ENCODE results near the gene USP32. TPM values are rescaled to one million over a fixed set of nuclear protein-coding genes. Genes with fewer than 3 reads are reported as not detected.

Gene USP32
- total RNA-seq, 1 experiment from 2014 or later = 31.0 TPM

- Histone ChIP-seq H3K36me3 (no peaks in the 10 kb centered on the region), H3K27ac (no peak overlapping the region), H3K27me3 (peaks cover 4% of the 10 kb centered on the region), H3K4me3 (peak overlapping the region; percentile 53), H3K9me3 (replicated peaks) (no peaks in the 10 kb centered on the region), H3K4me1 (no peaks in the 10 kb centered on the region)
- DNase-seq = no peak
Measured at GRCh38 chr17:60141111-60142018, 250.6 kb downstream of the USP32 start.

DNA sequence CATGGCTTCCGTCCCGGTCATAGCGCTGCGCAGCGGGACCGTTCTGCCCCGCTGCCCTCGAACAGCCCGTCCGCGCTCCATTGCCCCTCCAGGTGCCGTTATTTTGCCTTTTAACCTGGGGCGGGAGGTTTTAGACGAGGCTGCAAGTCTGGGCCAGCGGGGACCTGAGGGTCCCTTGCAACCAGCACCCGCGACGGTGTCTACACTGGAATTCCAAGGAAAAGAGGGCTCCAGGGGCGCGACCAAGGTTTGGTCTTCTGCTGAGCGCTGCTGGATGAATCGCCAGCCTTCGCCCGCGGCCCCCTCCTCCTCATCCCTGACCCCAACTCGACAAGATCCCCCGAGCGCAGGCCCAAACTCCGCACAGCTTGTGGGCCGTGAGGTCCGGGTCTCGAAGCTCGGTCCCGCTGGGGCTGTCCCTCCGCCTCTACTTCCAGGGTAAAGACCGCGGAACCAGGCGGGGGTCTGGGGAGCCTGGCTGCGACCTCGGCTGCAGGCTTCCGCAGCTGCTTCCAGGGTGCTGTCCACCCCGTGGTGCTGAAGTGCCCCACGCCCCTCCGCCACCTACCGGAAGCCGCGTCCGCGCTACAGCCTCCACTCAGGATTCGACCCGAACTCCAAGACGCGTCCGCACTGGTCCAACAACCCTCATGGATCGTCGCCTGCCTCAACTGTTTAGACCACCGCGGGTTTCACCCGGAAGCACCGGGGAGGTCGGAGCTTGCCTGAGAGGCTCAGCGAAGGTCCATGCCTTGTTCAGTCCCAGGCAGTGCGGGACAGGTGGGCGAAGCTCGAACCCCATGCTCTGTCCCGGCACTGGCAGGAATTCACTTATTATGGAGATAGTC lies 252.3 kb downstream of the USP32 start:
- peak; percentile 27 to 34 for DNase-seq
- H3K4me3 ChIP-seq = no peak overlapping the region
- H3K4me1 ChIP-seq = peaks cover 2% of the 10 kb centered on the region; the same call in 1 of the 2 replicates
- no peaks in the 10 kb centered on the region for H3K36me3 ChIP-seq
- H3K9me3 ChIP-seq (replicated peaks) = no peaks in the 10 kb centered on the region
- H3K27me3 ChIP-seq = no peaks in the 10 kb centered on the region
- H3K27ac ChIP-seq = no peak overlapping the region

GRCh38 chr17:60138769-60139437 lies 253.0 kb downstream of the USP32 start:
- Histone ChIP-seq H3K27me3 (no peaks in the 10 kb centered on the region), H3K4me3 (no peak overlapping the region), H3K9me3 (replicated peaks) (no peaks in the 10 kb centered on the region), H3K36me3 (no peaks in the 10 kb centered on the region), H3K27ac (no peak overlapping the region), H3K4me1 (peaks cover 2% of the 10 kb centered on the region; the same call in 1 of the 2 replicates)
- no peak for DNase-seq

- H3K27me3 ChIP-seq = no peaks in the 10 kb centered on the region
- no peak for DNase-seq
- no peak overlapping the region for H3K27ac ChIP-seq
- H3K36me3 ChIP-seq = no peaks in the 10 kb centered on the region
- no peak overlapping the region for H3K4me3 ChIP-seq
- H3K4me1 ChIP-seq = peaks cover 2% of the 10 kb centered on the region; the same call in 1 of the 2 replicates
- no peaks in the 10 kb centered on the region for H3K9me3 ChIP-seq (replicated peaks)
Measured at GRCh38 chr17:60137731-60138130, 254.2 kb downstream of the USP32 start.

DNA sequence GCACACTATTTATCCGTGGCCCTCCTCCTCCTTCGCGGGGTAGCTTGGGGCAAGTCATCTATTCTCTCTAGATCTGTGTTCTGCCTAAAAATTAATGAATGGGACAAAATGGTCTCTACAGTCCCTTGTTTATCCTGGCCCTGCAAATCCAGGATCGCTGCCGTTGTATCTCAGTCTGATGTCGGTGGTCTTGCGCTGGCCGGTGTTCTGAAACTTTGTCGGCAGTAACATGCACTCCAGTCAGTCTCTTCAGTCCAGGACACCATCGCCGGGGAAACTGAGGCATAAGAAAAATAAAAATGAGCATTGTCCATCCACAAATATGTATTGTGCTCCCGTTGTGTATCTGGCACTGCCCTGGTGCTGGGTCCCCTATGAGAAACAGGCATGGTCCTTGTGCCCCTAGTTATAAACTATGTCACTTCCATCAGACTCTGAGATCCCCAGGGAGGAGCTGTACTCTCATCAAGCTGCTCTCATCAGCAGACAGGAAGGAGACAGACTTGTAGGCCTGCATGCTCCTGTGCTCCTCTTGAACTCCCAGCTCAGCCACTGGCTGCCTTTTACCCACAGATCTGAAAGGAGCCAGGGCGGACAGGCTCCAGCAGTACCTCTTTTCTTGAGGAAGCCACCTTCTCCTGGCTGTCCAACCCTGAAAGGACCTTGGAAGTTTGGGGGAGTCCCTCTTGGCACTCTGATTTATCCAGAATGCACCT lies 255.8 kb downstream of the USP32 start:
- peaks cover 2% of the 10 kb centered on the region; the same call in 1 of the 2 replicates for H3K4me1 ChIP-seq
- H3K4me3 ChIP-seq = peak overlapping the region; percentile 71
- DNase-seq = no peak
- no peak overlapping the region for H3K27ac ChIP-seq
- H3K9me3 ChIP-seq (replicated peaks) = no peaks in the 10 kb centered on the region
- no peaks in the 10 kb centered on the region; the same call in 1 of the 2 replicates for H3K36me3 ChIP-seq
- H3K27me3 ChIP-seq = no peaks in the 10 kb centered on the region

GRCh38 chr17:60135151-60135950 lies 256.6 kb downstream of the USP32 start:
- peak; percentile 89 to 93 for DNase-seq
- H3K4me3 ChIP-seq = peak overlapping the region; percentile 71
- no peaks in the 10 kb centered on the region; the same call in 1 of the 2 replicates for H3K36me3 ChIP-seq
- H3K27ac ChIP-seq = peak overlapping the region; percentile 8; the same call in 1 of the 2 replicates
- H3K9me3 ChIP-seq (replicated peaks) = no peaks in the 10 kb centered on the region
- peaks cover 2% of the 10 kb centered on the region; the same call in 1 of the 2 replicates for H3K4me1 ChIP-seq
- H3K27me3 ChIP-seq = no peaks in the 10 kb centered on the region

DNA sequence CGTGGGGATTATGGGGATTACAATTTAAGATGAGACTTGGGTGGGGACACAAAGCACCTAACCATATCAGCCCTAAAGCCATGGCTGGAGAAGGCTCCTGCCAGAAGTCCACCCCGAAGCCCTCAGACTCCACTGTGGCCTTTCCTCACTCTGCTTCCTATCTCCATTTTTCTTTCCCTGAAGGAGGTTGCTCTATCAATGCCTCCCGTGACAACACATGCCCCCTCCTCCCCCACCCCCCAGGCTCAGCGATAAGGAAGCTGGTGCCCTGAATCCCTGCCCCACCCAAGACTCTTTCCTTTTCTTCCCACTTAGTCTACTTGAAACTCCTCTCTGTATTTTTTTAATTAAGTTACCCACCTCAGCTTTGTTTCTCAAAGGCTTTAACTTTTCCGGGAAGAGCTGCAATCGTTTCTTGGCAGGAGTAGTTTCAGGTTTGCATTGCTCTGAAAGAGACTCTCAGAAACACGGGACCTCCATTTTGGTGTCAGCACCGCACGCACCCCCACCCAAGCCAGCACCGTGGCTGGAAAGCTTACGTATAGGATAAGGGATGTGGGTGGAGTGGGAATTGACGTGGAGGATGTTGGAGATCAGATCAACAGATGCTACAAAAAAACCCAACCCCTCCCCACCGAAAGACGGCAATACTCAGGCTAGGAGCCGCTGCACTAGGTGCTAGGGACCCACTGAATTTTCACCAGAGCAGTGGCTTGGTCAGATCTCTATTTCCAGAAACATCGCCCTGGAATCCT lies 257.4 kb downstream of the USP32 start:
- Histone ChIP-seq H3K36me3 (no peaks in the 10 kb centered on the region; the same call in 1 of the 2 replicates), H3K4me3 (peak overlapping the region; percentile 71), H3K4me1 (peaks cover 2% of the 10 kb centered on the region; the same call in 1 of the 2 replicates), H3K27ac (no peak overlapping the region), H3K27me3 (no peaks in the 10 kb centered on the region), H3K9me3 (replicated peaks) (no peaks in the 10 kb centered on the region)
- DNase-seq = peak in 1 of 2 experiments; percentile 21

- Histone ChIP-seq H3K27me3 (no peaks in the 10 kb centered on the region), H3K4me1 (no peaks in the 10 kb centered on the region; the same call in 1 of the 2 replicates), H3K36me3 (no peaks in the 10 kb centered on the region; the same call in 1 of the 2 replicates), H3K9me3 (replicated peaks) (no peaks in the 10 kb centered on the region), H3K4me3 (no peak overlapping the region), H3K27ac (no peak overlapping the region)
- no peak for DNase-seq
Measured at GRCh38 chr17:60130466-60130865, 261.5 kb downstream of the USP32 start.

DNA sequence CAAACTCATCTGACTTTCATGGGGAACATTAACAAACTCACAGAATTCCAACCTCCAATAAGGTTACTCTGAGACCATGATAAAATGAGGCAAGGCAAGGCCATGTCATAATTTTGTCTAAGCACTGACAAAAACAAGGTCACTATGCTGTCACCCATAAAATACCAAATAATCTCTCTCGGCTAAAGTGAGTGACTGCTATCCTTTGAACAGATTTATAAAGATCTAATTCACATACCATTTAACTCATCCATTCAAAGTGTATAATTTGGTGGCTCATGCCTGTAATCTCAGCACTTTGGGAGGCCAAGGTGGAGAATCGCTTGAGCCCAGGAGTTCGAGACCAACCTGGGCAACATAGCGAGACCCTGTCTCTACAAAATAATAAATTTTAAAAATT lies 262.8 kb downstream of the USP32 start:
- H3K4me3 ChIP-seq = no peak overlapping the region
- H3K4me1 ChIP-seq = no peaks in the 10 kb centered on the region; the same call in 1 of the 2 replicates
- H3K36me3 ChIP-seq = no peaks in the 10 kb centered on the region; the same call in 1 of the 2 replicates
- DNase-seq = no peak
- no peak overlapping the region for H3K27ac ChIP-seq
- no peaks in the 10 kb centered on the region for H3K27me3 ChIP-seq
- H3K9me3 ChIP-seq (replicated peaks) = no peaks in the 10 kb centered on the region

Other genes starting within 250 kb of the USP32 start
- not detected in 2 replicates for gene CA4, start 242.2 kb downstream of the USP32 start, total RNA-seq (2014; rRNA removed; shearing (Covaris generic))
- gene CHCT1, start 30.4 kb upstream of the USP32 start, total RNA-seq (2014; rRNA removed; shearing (Covaris generic)) = not detected in 2 replicates
- gene APPBP2, start 134.1 kb upstream of the USP32 start, total RNA-seq (2014; rRNA removed; shearing (Covaris generic)) = 21.4 and 23.7 TPM in 2 replicates
- gene PPM1D, start 208.1 kb upstream of the USP32 start, total RNA-seq (2014; rRNA removed; shearing (Covaris generic)) = 10.8 TPM in 2 replicates

Data from SJCRH30 (cell line).